Measurements from ENCODE around the gene SLAMF9. TPM values are rescaled to one million over a fixed set of nuclear protein-coding genes. Genes with fewer than 3 reads are reported as not detected.

Gene SLAMF9
- total RNA-seq, 1 donor from 2014 or later: 16.6 TPM

- no peak overlapping the region for H3K4me3 ChIP-seq (ENCODE audit: low read depth, low read length)
- no peak for DNase-seq (ENCODE audit: low read depth)
- H3K36me3 ChIP-seq (ENCODE audit: control insufficient read depth, insufficient read depth, low read length): peaks cover 9% of the 10 kb centered on the region
- TF ChIP-seq CTCF (IDR thresholded peaks at IDR 0.05; ENCODE audit: insufficient read depth, low read length, severe bottlenecking): no peak
- FAIRE-seq: no peak
- no peaks in the 10 kb centered on the region for H3K27me3 ChIP-seq (ENCODE audit: control insufficient read depth, insufficient read depth, low read length)
These were observed 14.9 kb upstream of the SLAMF9 start for GRCh38 chr1:159968901-159969300.

- no peak for TF ChIP-seq CTCF (IDR thresholded peaks at IDR 0.05; ENCODE audit: insufficient read depth, low read length, severe bottlenecking)
- Histone ChIP-seq H3K36me3 (ENCODE audit: control insufficient read depth, insufficient read depth, low read length) (peaks cover 3% of the 10 kb centered on the region), H3K4me3 (ENCODE audit: low read depth, low read length) (no peak overlapping the region), H3K27me3 (ENCODE audit: control insufficient read depth, insufficient read depth, low read length) (no peaks in the 10 kb centered on the region)
- DNase-seq (ENCODE audit: low read depth) (no peak), FAIRE-seq (no peak)
These were observed 11.2 kb upstream of the SLAMF9 start for GRCh38 chr1:159965263-159965662.

- no peak for TF ChIP-seq CTCF (IDR thresholded peaks at IDR 0.05; ENCODE audit: insufficient read depth, low read length, severe bottlenecking)
- peaks cover 3% of the 10 kb centered on the region for H3K36me3 ChIP-seq (ENCODE audit: control insufficient read depth, insufficient read depth, low read length)
- H3K27me3 ChIP-seq (ENCODE audit: control insufficient read depth, insufficient read depth, low read length): no peaks in the 10 kb centered on the region
- H3K4me3 ChIP-seq (ENCODE audit: low read depth, low read length): no peak overlapping the region
- FAIRE-seq: no peak
- DNase-seq (ENCODE audit: low read depth): no peak
These were observed 10.1 kb upstream of the SLAMF9 start for GRCh38 chr1:159964144-159964543.

GRCh38 chr1:159962176-159962575, 8.1 kb upstream of the SLAMF9 start:
- TF ChIP-seq CTCF (IDR thresholded peaks at IDR 0.05; ENCODE audit: insufficient read depth, low read length, severe bottlenecking): no peak
- no peak for FAIRE-seq
- H3K27me3 ChIP-seq (ENCODE audit: control insufficient read depth, insufficient read depth, low read length): no peaks in the 10 kb centered on the region
- H3K4me3 ChIP-seq (ENCODE audit: low read depth, low read length): peak overlapping the region; percentile 57
- DNase-seq (ENCODE audit: low read depth): no peak
- peaks cover 2% of the 10 kb centered on the region for H3K36me3 ChIP-seq (ENCODE audit: control insufficient read depth, insufficient read depth, low read length)

GRCh38 chr1:159961636-159962035, 7.6 kb upstream of the SLAMF9 start:
- Histone ChIP-seq H3K27me3 (ENCODE audit: control insufficient read depth, insufficient read depth, low read length) (no peaks in the 10 kb centered on the region), H3K4me3 (ENCODE audit: low read depth, low read length) (peak overlapping the region; percentile 57), H3K36me3 (ENCODE audit: control insufficient read depth, insufficient read depth, low read length) (peaks cover 2% of the 10 kb centered on the region)
- no peak for TF ChIP-seq CTCF (IDR thresholded peaks at IDR 0.05; ENCODE audit: insufficient read depth, low read length, severe bottlenecking)
- no peak for FAIRE-seq
- no peak for DNase-seq (ENCODE audit: low read depth)

- peak; percentile 86 for FAIRE-seq
- Histone ChIP-seq H3K36me3 (ENCODE audit: control insufficient read depth, insufficient read depth, low read length) (peaks cover 2% of the 10 kb centered on the region), H3K4me3 (ENCODE audit: low read depth, low read length) (peak overlapping the region; percentile 57), H3K27me3 (ENCODE audit: control insufficient read depth, insufficient read depth, low read length) (no peaks in the 10 kb centered on the region)
- no peak for TF ChIP-seq CTCF (IDR thresholded peaks at IDR 0.05; ENCODE audit: insufficient read depth, low read length, severe bottlenecking)
- peak; percentile 94 for DNase-seq (ENCODE audit: low read depth)
These were observed 6.8 kb upstream of the SLAMF9 start for GRCh38 chr1:159960721-159961381.

Measured in bronchial epithelial cell (primary cell).